IPS-18a (cell line): ENCODE data around the gene MZT2B.
"Not testable (repeated sequence)": the region's sequence is repeated elsewhere in the genome, so short reads cannot be mapped to it uniquely, and the experiment has no call there.

Source experiments
- H3K27ac ChIP-seq: one replicate; pipeline ENCODE4 v1.5.1; 2013; ENCODE audit warnings: low read length
- H3K27me3 ChIP-seq: one replicate; pipeline ENCODE4 v1.6.1; 2013; ENCODE audit warnings: mild to moderate bottlenecking, low read length; ENCODE audit not compliant: control insufficient read depth, insufficient read depth
- H3K36me3 ChIP-seq: one replicate; pipeline ENCODE4 v1.6.1; 2013; ENCODE audit warnings: low read depth, low read length; ENCODE audit not compliant: control insufficient read depth
- H3K4me1 ChIP-seq: one replicate; pipeline ENCODE4 v1.6.1; 2013; ENCODE audit warnings: low read depth, low read length; ENCODE audit not compliant: control insufficient read depth
- H3K4me3 ChIP-seq: one replicate; pipeline ENCODE4 v1.5.1; 2013; ENCODE audit warnings: low read length
- H3K9ac ChIP-seq: one replicate; pipeline ENCODE4 v1.6.1; 2013; ENCODE audit warnings: mild to moderate bottlenecking, low read length, moderate library complexity
- H3K9me3 ChIP-seq: one replicate; pipeline ENCODE4 v1.6.1; 2013; ENCODE audit warnings: low read depth, low read length; ENCODE audit not compliant: control insufficient read depth

The MZT2B gene

GRCh38 chr2:130165293-130166016 is 16.6 kb upstream of the MZT2B start:
- Histone ChIP-seq H3K9me3 (no peaks in the 10 kb centered on the region), H3K36me3 (peaks cover 50% of the 10 kb centered on the region), H3K27ac (no peak overlapping the region), H3K27me3 (no peaks in the 10 kb centered on the region), H3K9ac (no peak overlapping the region), H3K4me1 (no peaks in the 10 kb centered on the region), H3K4me3 (no peak overlapping the region)

DNA sequence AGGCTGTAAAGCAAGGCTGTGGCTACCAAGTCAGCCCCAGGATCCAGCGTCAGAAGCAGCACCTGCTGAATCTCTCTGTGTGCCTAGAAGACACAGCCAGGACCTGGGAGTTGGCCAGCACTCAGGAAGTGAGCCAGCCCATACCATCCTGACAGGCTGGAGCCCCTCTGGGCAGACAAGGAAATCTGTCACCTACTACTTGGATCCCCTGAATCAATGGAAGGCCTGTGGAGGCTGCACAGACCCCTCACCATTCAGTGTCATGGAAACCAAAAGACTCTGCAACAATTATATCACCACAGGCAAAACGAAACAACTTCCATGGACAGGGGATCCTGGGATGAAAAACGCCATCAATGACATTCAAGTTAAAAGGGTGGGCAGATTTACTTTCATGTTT is 15.5 kb upstream of the MZT2B start:
- peaks cover 56% of the 10 kb centered on the region for H3K36me3 ChIP-seq
- not testable (repeated sequence) for H3K9me3 ChIP-seq, H3K27me3 ChIP-seq, H3K27ac ChIP-seq, H3K4me3 ChIP-seq, H3K4me1 ChIP-seq, H3K9ac ChIP-seq

GRCh38 chr2:130169163-130169562 is 12.9 kb upstream of the MZT2B start:
- not testable (repeated sequence) for H3K4me1 ChIP-seq, H3K4me3 ChIP-seq, H3K27ac ChIP-seq, H3K27me3 ChIP-seq, H3K9ac ChIP-seq, H3K9me3 ChIP-seq
- peaks cover 59% of the 10 kb centered on the region for H3K36me3 ChIP-seq

DNA sequence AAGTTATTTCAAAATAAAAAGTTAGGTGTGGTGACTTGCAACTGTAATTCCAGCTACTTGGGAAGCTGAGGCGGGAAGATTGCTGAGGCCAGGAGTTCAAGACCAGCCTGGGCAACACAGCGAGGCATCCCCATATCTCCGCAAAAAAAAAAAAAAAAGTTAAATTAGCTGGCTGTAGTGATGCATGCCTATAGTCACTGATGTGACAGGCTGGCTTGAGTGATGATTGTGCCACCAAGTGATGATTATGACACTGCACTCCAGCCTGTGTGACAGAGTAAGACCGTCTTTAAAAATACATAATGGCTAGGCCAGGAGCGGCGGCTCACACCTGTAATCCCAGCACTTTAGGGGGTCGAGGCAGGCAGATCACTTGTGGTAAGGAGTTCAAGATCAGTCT is 12.2 kb upstream of the MZT2B start:
- Histone ChIP-seq H3K36me3 (peaks cover 60% of the 10 kb centered on the region), H3K4me3 (no peak overlapping the region), H3K4me1 (no peaks in the 10 kb centered on the region), H3K9ac (no peak overlapping the region), H3K27ac (no peak overlapping the region), H3K9me3 (no peaks in the 10 kb centered on the region), H3K27me3 (no peaks in the 10 kb centered on the region)

- H3K9ac ChIP-seq, H3K4me1 ChIP-seq, H3K27ac ChIP-seq, H3K9me3 ChIP-seq, H3K4me3 ChIP-seq, H3K27me3 ChIP-seq: not testable (repeated sequence)
- peaks cover 45% of the 10 kb centered on the region for H3K36me3 ChIP-seq
These were observed 7.2 kb upstream of the MZT2B start for GRCh38 chr2:130174866-130175265.

DNA sequence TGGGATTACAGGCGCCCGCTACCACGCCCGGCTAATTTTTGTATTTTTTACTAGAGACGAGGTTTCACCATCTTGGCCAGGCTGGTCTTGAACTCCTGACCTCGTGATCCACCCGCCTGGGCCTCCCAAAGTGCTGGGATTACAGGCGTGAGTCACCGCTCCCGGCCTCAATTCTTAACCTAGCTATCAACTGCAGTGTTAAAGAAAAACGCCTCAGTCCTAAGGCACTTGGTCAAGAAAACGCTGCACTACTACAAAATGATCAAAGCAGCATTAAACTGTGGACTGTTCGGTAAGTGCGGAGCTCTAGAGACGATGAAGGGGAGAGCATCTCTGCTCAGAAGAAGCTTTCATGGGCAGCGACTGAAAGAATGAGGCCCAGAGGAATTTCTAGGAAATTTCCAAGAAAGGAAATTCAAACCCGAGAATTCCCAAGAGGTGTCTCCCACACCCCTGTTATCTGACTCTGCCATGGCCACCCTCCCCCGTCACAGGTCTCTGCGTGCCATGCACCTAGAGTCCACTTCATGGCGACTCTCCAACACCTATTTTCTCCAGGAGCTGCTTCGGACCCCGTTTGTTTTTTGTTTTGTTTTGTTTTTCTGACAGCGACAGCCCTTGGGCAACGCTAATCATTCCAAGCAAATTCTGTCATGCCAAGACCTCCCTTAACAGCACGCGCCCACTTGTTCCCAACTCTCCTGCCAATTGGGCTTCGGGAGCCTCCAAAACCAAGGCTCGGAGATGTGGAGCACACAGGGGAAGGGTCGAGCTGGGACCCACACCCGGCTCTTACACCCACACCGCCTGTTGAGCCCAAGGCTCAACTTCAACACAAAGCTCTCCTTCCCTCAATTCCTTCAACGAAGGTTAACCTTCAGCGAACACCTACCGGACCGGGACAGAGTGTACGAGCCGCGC is 1.4 kb upstream of the MZT2B start:
- not testable (repeated sequence) for H3K4me1 ChIP-seq, H3K9me3 ChIP-seq, H3K27me3 ChIP-seq, H3K36me3 ChIP-seq
- peak overlapping the region; percentile 70 for H3K4me3 ChIP-seq
- peak overlapping the region; percentile 94 for H3K9ac ChIP-seq
- peak overlapping the region; percentile 93 for H3K27ac ChIP-seq

- Histone ChIP-seq H3K36me3 (no peaks in the 10 kb centered on the region), H3K27ac (peak within 1 kb of the TSS; percentile 93), H3K9me3 (no peaks in the 10 kb centered on the region), H3K9ac (peak within 1 kb of the TSS; percentile 94), H3K27me3 (no peaks in the 10 kb centered on the region), H3K4me1 (no peaks in the 10 kb centered on the region), H3K4me3 (peak within 1 kb of the TSS; percentile 70)
These were observed 660 bp upstream of the MZT2B start, which contains the start of gene SMPD4 for GRCh38 chr2:130181325-130181879. Gene SMPD4, minus strand, starts transcription at chr2:130181602. Its CDS starts 5,010 bp downstream, at chr2:130176592.

DNA sequence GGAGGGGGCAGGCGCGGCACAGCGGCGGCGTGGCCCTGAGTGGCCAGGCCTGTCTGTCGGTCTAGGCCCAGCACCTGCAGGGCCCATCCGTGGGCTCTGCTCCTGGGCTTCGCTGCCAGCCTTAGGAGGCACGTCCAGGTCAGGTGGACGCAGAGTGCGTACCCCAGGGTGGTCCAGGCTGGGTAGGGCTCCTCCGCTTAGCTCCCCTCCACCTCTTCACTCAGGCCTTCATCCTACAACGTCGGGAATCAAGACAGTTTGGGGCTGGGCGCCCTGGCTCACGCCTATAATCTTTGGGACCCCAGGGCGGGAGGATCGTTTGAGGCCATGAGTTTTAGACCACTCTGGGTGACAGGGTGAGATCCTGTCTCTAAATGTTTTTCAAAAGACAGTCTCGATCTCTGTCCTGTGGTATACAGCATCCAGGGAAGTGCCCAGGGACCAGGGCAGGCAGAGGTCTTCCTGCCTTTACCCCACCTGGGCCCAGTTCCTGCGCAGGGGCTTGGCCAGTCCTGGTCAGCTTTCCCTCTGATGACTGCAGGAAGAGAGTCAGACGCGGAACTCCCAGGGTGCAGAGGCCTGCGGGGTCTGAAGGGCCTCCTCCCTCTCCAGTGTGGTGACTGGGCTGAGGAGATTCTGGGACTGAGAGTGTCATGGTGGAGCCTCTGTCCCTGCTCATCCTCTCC is 907 bp downstream of the MZT2B start:
- not testable (repeated sequence) for H3K27me3 ChIP-seq, H3K9me3 ChIP-seq, H3K36me3 ChIP-seq, H3K4me1 ChIP-seq, H3K27ac ChIP-seq
- Histone ChIP-seq H3K9ac (peak overlapping the region; percentile 24), H3K4me3 (peak overlapping the region; percentile 54)

DNA sequence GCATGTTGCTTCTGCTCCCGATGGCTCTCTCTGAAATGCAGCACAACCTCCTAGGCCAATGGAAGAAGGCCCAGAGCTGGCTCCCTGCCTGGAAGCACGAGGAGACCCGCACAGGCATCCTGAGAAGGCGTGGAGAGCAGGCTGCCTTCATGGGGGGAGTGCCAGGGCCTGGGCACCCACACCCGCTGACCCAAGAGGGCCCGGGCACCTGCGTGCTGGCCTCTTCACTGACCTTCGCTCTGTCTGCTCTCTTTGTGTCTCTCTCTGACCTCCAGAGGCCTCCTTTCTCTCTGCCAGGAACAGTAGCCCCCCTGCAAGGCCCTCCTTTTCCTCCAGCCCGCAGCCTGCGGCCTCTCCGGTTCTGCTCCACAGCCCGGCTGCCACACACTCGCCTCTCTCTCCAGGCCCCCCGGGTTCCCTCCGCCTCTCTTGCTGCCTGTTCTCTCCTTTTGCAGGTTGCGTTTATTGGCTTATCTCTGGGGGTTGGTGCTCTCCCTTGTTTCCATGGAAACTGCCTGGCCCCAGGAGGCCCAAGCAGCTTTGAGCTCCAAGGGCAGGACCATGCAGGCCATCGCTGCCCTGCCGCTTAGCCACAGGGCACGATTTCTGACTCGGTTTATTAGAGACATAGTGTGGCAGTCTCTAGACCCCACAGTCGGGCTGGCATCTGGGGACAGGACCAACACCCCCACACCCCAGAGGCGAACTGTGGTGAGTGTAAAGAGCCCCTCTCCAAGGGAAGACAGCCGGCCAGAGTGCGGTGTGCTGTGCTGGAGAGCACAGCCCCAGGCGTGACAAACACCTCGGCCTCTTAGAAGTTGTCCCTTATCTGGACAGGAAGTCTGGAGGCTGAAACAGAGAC is 1.7 kb downstream of the MZT2B start:
- H3K27me3 ChIP-seq = no peaks in the 10 kb centered on the region
- H3K27ac ChIP-seq = no peak overlapping the region
- H3K9me3 ChIP-seq = no peaks in the 10 kb centered on the region
- no peak overlapping the region for H3K9ac ChIP-seq
- H3K36me3 ChIP-seq = no peaks in the 10 kb centered on the region
- peak overlapping the region; percentile 54 for H3K4me3 ChIP-seq
- H3K4me1 ChIP-seq = no peaks in the 10 kb centered on the region

DNA sequence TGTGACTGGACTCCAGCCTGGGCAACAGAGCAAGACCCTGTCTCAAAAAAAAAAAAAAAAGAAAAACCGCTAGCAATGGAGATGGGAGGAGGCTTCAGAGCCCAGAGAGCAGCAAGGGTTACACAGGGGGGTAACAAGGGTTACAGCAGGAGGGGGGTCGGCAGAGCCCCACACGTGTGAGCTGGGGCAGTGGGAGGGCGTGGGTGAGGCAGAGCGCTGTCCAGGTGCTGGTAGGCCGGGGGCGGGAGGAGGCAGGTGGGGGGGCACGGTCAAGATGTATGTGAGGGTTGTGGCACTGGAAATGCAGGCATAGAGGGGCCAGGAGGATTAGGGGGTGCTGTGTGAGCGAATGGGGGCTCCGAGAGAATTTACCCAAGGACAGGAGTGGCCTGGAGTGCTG is 3.4 kb downstream of the MZT2B start:
- H3K4me3 ChIP-seq = no peak overlapping the region
- no peak overlapping the region for H3K27ac ChIP-seq
- H3K4me1 ChIP-seq = no peaks in the 10 kb centered on the region
- no peaks in the 10 kb centered on the region for H3K9me3 ChIP-seq
- H3K27me3 ChIP-seq = no peaks in the 10 kb centered on the region
- H3K36me3 ChIP-seq = no peaks in the 10 kb centered on the region
- H3K9ac ChIP-seq = no peak overlapping the region
